K562 (cell line): ENCODE results near the gene JADE2. TPM values are rescaled to one million over a fixed set of nuclear protein-coding genes. Genes with fewer than 3 reads are reported as not detected.

Experiments
- ATAC-seq: fragments of 200-7000 bp; cut with Tn5 transposase; 3 replicates; pipeline ENCODE4 v1.9.1; 2020; ENCODE audit warnings: moderate library complexity
- BruUV-seq: library from RNA; stranded (reverse); fragments of 400-500 nt; replicated peaks from 2 replicates; lab custom pipeline; 2021; lab: Mats Ljungman, UMichigan
- CTCF ChIA-PET: fragments of 300-600 bp; formaldehyde crosslinking; extraction: SDS; loops from one replicate; lab custom pipeline; 2021; ENCODE audit warnings: low intra/inter-chr PET ratio; lab: Yijun Ruan, JAX
- POLR2A ChIA-PET: fragments of 300-600, 350-650 bp; sonication (Branson Sonifier 250); formaldehyde crosslinking; extraction: SDS; loops from one replicate; lab custom pipeline; 2021; ENCODE audit warnings: antibody characterized with exemption, inconsistent platforms; lab: Yijun Ruan, JAX
- DNase-seq, 4 experiments: peaks; one replicate each; pipeline versions ENCODE4 v3.0.0 to v3.0.0-alpha.2; 2011 to 2018; ENCODE audit warnings: low spot score in 3 of 4, mixed read lengths in 3 of 4; ENCODE audit errors: extremely low read depth in 1 of 4
- FAIRE-seq: peaks from 2 replicates; lab custom pipeline; 2011; peaks lifted over from hg19 to GRCh38; lab: Jason Lieb, UNC
- H2AFZ ChIP-seq: 2 replicates; pipeline ENCODE4 v1.6.0; 2011; ENCODE audit warnings: low read depth, low read length, control low read depth, inconsistent platforms
- H3K27ac ChIP-seq: fragments of 200-600 bp; 3 replicates; pipeline ENCODE4 v1.8.0; 2011; ENCODE audit warnings: low read depth, mild to moderate bottlenecking, control low read depth, inconsistent platforms, low read length, moderate library complexity, mixed read lengths; ENCODE audit errors: extremely low read depth
- H3K27me3 ChIP-seq, 2 experiments: fragments of 300-600 bp in 1 of 2; 2 replicates in 1 of 2; 3 replicates in 1 of 2; pipeline versions ENCODE4 v1.6.0 to v1.8.0; 2011; ENCODE audit warnings: inconsistent platforms in 2 of 2, low read length in 2 of 2, mild to moderate bottlenecking in 1 of 2, mixed read lengths in 1 of 2, moderate library complexity in 1 of 2; ENCODE audit not compliant: control insufficient read depth in 2 of 2, insufficient read depth in 2 of 2
- H3K36me3 ChIP-seq: fragments of 300-600 bp; 3 replicates; pipeline ENCODE4 v1.8.0; 2011; ENCODE audit warnings: mild to moderate bottlenecking, low read length, inconsistent platforms; ENCODE audit not compliant: control insufficient read depth, insufficient read depth
- H3K4me1 ChIP-seq, 2 experiments: fragments of 200-600 bp in 1 of 2; replicated peaks in 1 of 2; 2 replicates in 1 of 2; 3 replicates in 1 of 2; pipeline versions ENCODE4 v1.5.1 to v1.8.0; 2011; ENCODE audit warnings: inconsistent platforms in 2 of 2, low read length in 2 of 2, mild to moderate bottlenecking in 1 of 2, mixed read lengths in 1 of 2, moderate library complexity in 1 of 2; ENCODE audit not compliant: control insufficient read depth in 2 of 2, insufficient read depth in 2 of 2
- H3K4me2 ChIP-seq: 2 replicates; pipeline ENCODE4 v1.6.1; 2011; ENCODE audit warnings: low read length, control low read depth, inconsistent platforms, mixed read lengths; ENCODE audit not compliant: insufficient read depth
- H3K4me3 ChIP-seq: fragments of 200-600 bp; sonication (generic), shearing (Covaris generic); 2 replicates; pipeline ENCODE4 v1.5.1; 2016; ENCODE audit warnings: control low read depth, inconsistent platforms
- H3K79me2 ChIP-seq: fragments of 200-600 bp; 3 replicates; pipeline ENCODE4 v1.8.0; 2011; ENCODE audit warnings: low read length, inconsistent platforms; ENCODE audit not compliant: control insufficient read depth, insufficient read depth
- H3K9ac ChIP-seq, 2 experiments: 2 replicates each; pipeline versions ENCODE4 v1.6.0 to v1.6.1; 2011; ENCODE audit warnings: low read depth in 2 of 2, low read length in 2 of 2, control low read depth in 1 of 2, inconsistent platforms in 1 of 2, mild to moderate bottlenecking in 1 of 2, mixed read lengths in 1 of 2; ENCODE audit not compliant: insufficient read depth in 1 of 2
- H3K9me1 ChIP-seq: one replicate; pipeline ENCODE4 v1.6.0; 2011; ENCODE audit warnings: inconsistent platforms, mild to moderate bottlenecking, low read length, moderate library complexity; ENCODE audit not compliant: control insufficient read depth, insufficient read depth
- H3K9me3 ChIP-seq: replicated peaks from 2 replicates; pipeline ENCODE4 v1.5.1; 2011; ENCODE audit warnings: low read depth, low read length, inconsistent platforms; ENCODE audit not compliant: control insufficient read depth, insufficient read depth
- H4K20me1 ChIP-seq: replicated peaks from 2 replicates; pipeline ENCODE4 v1.6.1; 2011; ENCODE audit warnings: low read length, inconsistent platforms, mixed read lengths; ENCODE audit not compliant: control insufficient read depth, insufficient read depth
- ASH1L ChIP-seq: fragments of 450-650 bp; IDR thresholded peaks from 2 replicates; pipeline ENCODE4 v1.6.1; 2018; ENCODE audit warnings: borderline replicate concordance, mild to moderate bottlenecking, low read depth; ENCODE audit not compliant: partially characterized antibody
- CTCFL ChIP-seq: IDR thresholded peaks from 2 replicates; pipeline ENCODE4 v1.6.1; 2011; ENCODE audit warnings: borderline replicate concordance, low read depth, mild to moderate bottlenecking, moderate library complexity, low read length; ENCODE audit not compliant: insufficient read depth, poor library complexity, severe bottlenecking
- E2F5 ChIP-seq: sonication (generic); formaldehyde crosslinking; IDR thresholded peaks from 2 replicates; pipeline ENCODE4 v1.8.0; 2022; ENCODE audit warnings: mild to moderate bottlenecking, missing genetic modification reagents
- HMBOX1 ChIP-seq: sonication (generic); IDR thresholded peaks from 2 replicates; pipeline ENCODE4 v1.6.1; 2016
- MTA1 ChIP-seq: fragments of 450-650 bp; IDR thresholded peaks from 2 replicates; pipeline ENCODE4 v1.6.1; 2017; ENCODE audit warnings: borderline replicate concordance
- NFIC ChIP-seq: fragments of 450-650 bp; IDR thresholded peaks from 2 replicates; pipeline ENCODE4 v1.6.1; 2017; ENCODE audit warnings: mild to moderate bottlenecking, inconsistent platforms
- PURB ChIP-seq: sonication (generic); formaldehyde crosslinking; IDR thresholded peaks from 2 replicates; pipeline ENCODE4 v1.9.0; 2021; ENCODE audit warnings: low read depth, mild to moderate bottlenecking, missing genetic modification reagents
- RAD21 ChIP-seq, 2 experiments: fragments of 250-450 bp in 1 of 2; fragments of 450-650 bp in 1 of 2; sonication (Bioruptor Pico) in 1 of 2; formaldehyde crosslinking in 1 of 2; IDR thresholded peaks in 1 of 2; conservative IDR thresholded peaks in 1 of 2; 2 replicates each; pipeline versions ENCODE4 v1.4.0 to v1.8.0; 2020 to 2022; ENCODE audit warnings: mild to moderate bottlenecking in 2 of 2, moderate library complexity in 1 of 2
- SMC3 ChIP-seq: conservative IDR thresholded peaks from 2 replicates; pipeline ENCODE4 v1.6.1; 2011; ENCODE audit warnings: low read depth, low read length, improper control_type of control experiment; ENCODE audit not compliant: insufficient read depth
- SPI1 ChIP-seq: IDR thresholded peaks from 2 replicates; pipeline ENCODE4 v1.6.1; 2011; ENCODE audit warnings: low read depth, low read length, control low read depth, borderline replicate concordance
- STAG1 ChIP-seq: sonication (generic); formaldehyde crosslinking; IDR thresholded peaks from 2 replicates; pipeline ENCODE4 v1.5.0; 2020; ENCODE audit warnings: missing genetic modification reagents, borderline replicate concordance
- ZHX1 ChIP-seq: fragments of 150-350 bp; conservative IDR thresholded peaks from 2 replicates; pipeline ENCODE4 v1.6.1; 2014; ENCODE audit warnings: low read length
- ZNF507 ChIP-seq: conservative IDR thresholded peaks from 2 replicates; pipeline ENCODE4 v1.6.1; 2017; ENCODE audit warnings: missing genetic modification characterization, missing compliant biosample characterization
- WGBS: fragments of 100-300 bp; shearing (Covaris generic); methylation state at CpG from one replicate; pipeline ENCODE4 v1.1.6; 2016; ENCODE audit warnings: low coverage, mixed read lengths; ENCODE audit not compliant: insufficient coverage; ENCODE audit errors: missing lambda C conversion rate; 5-methylcytosine and 5-hydroxymethylcytosine counted together
- in situ Hi-C: fragments of 300-500 bp; cut with MboI; formaldehyde crosslinking; loops from 4 replicates; pipeline ENCODE4 v1.15.0; 2018; ENCODE audit warnings: inconsistent platforms, mixed read lengths
- intact Hi-C: fragments of 100-400 bp; cut with micrococcal nuclease; formaldehyde crosslinking; loops from 2 replicates; pipeline ENCODE4 v1.14.2; 2022
- polyA plus RNA-seq, 8 experiments: library from polyadenylated mRNA; depleted of rRNA in 4 of 8; stranded (reverse) in 5 of 8; unstranded in 3 of 8; fragments of >200 nt; fragmentation: Nextera tagmentation in 2 of 8; fragmentation: Illumina TruSeq in 1 of 8; extraction: Ambion mirVana in 2 of 8; extraction: Trizol in 1 of 8; gene quantifications; 2 replicates each; pipeline versions ENCODE4 v1.2.1 to v1.2.3, GENCODE V29; 2011 to 2014; ENCODE audit warnings: inconsistent platforms in 1 of 8, missing spikeins in 1 of 8
- total RNA-seq, 7 experiments: library from RNA; depleted of rRNA in 6 of 7; stranded (reverse); fragments of >200 nt in 6 of 7; fragmentation: Illumina TruSeq in 2 of 7; extraction: Trizol in 2 of 7; gene quantifications; 2 replicates each; pipeline versions ENCODE4 v1.2.1 to v1.2.3, GENCODE V29; 2011 to 2021; ENCODE audit warnings: low replicate concordance in 1 of 7

Gene JADE2
- total and polyA plus RNA-seq, 9 of the 15 experiments (the other 6 are each of a cell fraction or from before 2014, with no cell fraction given) = 0.50 to 23.3 (median 9.1) TPM

GRCh38 chr5:134577796-134578577 lies 52.5 kb downstream of the JADE2 start:
- POLR2A ChIA-PET = interaction anchor here (0.6 to 1.1 kb wide), 7 partner anchors 9 to 274 kb away, joined by 3 to 4 read pairs (median 3); no protein-coding TSS in a partner anchor
- FAIRE-seq (peak; percentile 97), DNase-seq (peak; percentile 77 to 85 (median 80)), ATAC-seq (peak; percentile 93)
- Histone ChIP-seq H2AFZ (no peak overlapping the region), H3K9me3 (no peaks in the 10 kb centered on the region), H3K9me1 (peaks cover 4% of the 10 kb centered on the region), H3K4me2 (no peak overlapping the region), H3K27ac (no peak overlapping the region), H3K4me3 (no peak overlapping the region), H3K4me1 (peaks cover 0 to 15% of the 10 kb centered on the region in 2 experiments; a peak in 1 of 5 replicates), H3K36me3 (peaks cover 49% of the 10 kb centered on the region; the same call in 2 of the 3 replicates), H3K27me3 (no peaks in the 10 kb centered on the region), H4K20me1 (no peaks in the 10 kb centered on the region), H3K79me2 (no peaks in the 10 kb centered on the region), H3K9ac (peak overlapping the region in 1 of 2 experiments; percentile 21; a peak in 1 of 4 replicates)
- CTCF ChIA-PET = interaction anchor here (0.6 to 4.1 kb wide), 3 partner anchors 223 to 288 kb away, joined by 3 to 35 read pairs (median 5); no protein-coding TSS in a partner anchor
- BruUV-seq = no TSS peak
- intact Hi-C loops = loop anchor here (2.0 to 5.0 kb wide), 3 partner anchors 51 to 275 kb away; partner anchors contain the start of genes CDKN2AIPNL and JADE2
- WGBS = 26% methylated on average over 17 of the region's 17 CpGs
- in situ Hi-C loops = loop anchor here (10.0 to 25.0 kb wide), 2 partner anchors 373 to 541 kb away; no protein-coding TSS in a partner anchor
- TF ChIP-seq PURB (CRISPR knock-in tag) (no peak), ASH1L (no peak), ZHX1 (peak; percentile 41; the same call in 1 of the 2 replicates), RAD21 (CRISPR knock-in tag; conservative IDR thresholded peaks at IDR 0.05 in 1 of 2, IDR thresholded peaks at IDR 0.05 in 1 of 2) (peak; percentile 74 to 95), E2F5 (no peak), MTA1 (no peak), SMC3 (peak; percentile 92), ZNF507 (tag) (no peak), NFIC (no peak), SPI1 (no peak), CTCFL (peak; percentile 39), HMBOX1 (no peak), STAG1 (CRISPR knock-in tag) (peak; percentile 91)
